GOT3 (cell line): ENCODE results near the gene APOL3.
"Not testable (repeated sequence)": the region's sequence is repeated elsewhere in the genome, so short reads cannot be mapped to it uniquely, and the experiment has no call there.

Experiments
- DNase-seq: peaks from one replicate; lab custom pipeline; 2025; ENCODE audit warnings: mixed read lengths; lab: John Stamatoyannopoulos, UW

APOL3 gene

DNA sequence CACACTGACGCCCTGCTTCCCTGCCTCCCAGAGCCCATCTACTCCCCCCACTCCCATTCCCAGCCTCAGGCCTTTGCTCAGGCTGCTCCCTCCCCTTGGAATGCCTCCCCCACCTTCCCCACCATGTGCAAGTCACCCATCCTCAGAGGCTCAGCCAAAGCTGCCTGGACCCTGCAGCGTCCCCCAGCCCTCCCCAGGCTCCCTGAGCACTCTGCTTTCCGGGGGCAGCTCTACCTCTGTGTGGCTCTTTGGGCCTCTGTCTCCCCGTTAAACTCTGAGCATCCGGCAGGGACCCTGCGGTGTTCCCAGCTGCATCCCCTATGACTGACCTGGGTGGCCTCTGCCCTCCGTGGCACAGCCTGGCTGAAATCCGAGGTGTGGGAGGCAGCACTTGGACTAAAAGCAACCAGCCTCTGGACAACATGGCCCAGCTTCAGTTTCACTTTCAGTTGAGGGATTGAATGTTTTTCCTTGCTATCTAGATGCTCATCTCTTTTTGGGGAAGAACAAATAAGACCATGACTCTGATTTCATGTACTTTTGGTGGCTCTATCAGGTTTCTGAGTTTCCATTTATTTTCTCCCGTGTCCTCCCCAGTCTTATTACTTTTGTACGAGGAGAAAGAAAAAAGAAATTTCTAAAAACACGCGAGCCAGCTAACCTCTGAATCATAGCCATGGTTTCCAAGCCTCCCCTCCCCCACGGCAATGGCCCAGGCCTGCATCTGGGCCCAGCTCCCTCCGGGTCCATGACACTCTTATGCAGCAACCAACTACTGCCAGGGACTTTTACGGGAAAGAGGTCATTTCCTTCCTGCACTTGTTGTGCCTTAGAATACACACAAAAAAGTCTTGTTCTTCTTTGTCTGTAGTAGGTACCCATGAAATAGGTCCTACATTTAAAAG lies 3.8 kb downstream of the APOL3 start:
- DNase-seq: no peak

GRCh38 chr22:36156119-36156514 lies 4.4 kb downstream of the APOL3 start:
- DNase-seq: no peak

DNA sequence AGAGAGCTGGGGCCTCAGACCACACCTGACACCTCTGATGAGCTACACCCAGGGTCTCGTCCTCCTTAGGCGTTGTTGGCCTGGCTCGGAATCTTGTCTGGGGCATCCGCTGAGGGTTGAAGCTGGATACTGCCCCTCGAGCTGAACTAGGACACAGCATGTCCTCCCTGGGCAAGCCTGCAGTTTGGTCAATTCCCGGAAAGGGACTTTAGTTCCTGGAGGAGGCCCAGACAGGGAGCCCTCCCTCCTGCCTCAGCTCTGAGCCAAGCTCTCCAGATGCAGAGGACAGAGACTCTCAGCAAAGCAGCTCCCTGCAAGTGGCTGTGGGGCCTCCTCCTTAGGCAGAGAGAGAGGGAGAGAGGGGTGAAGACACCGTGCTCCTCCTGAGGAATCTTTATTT lies 4.9 kb downstream of the APOL3 start:
- DNase-seq: no peak

DNA sequence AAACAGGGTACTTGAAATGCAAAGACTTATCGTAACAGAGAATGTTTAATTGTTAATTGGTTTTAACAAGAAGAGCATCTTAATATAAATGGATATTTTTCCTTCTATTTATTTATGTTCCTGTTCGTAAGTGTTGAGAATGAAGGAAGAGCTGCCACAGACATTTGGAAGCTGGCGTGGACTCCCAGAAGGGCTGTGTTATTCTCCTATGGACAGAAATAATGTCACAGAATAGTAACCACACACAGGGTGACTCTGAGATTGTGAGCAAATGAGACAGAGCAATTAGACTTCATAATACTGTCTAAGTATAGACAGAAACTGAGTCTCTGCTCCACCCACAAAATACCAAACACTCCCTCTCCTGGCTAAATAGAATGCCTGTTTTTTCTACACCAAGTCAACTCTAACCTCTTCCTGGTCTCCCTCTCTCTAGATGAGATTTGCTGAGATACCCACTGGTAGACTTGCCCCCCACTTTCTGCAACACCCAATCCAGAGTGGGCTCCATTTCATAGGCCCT lies 6.1 kb downstream of the APOL3 start:
- no peak for DNase-seq

- no peak for DNase-seq
Observed at GRCh38 chr22:36153501-36154422, 6.8 kb downstream of the APOL3 start.

DNA sequence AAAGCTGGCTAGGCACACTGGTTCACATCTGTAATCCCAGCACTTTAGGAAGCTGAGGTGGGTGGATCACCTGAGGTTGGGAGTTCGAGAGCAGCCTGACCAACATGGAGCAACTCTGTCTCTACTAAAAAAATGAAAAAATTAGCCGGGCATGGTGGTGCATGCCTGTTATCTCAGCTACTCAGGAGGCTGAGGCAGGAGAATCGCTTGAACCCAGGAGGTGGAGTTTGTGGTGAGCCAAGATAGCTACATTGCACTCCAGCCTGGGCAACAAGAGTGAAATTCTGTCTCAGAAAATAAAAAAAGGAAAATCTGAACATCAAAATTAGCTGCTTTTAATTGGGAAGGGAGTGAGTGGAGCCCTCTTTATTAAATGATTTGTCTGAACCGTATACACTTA lies 7.7 kb downstream of the APOL3 start:
- not testable (repeated sequence) for DNase-seq

- no peak for DNase-seq
Observed at GRCh38 chr22:36152088-36152487, 8.5 kb downstream of the APOL3 start.

GRCh38 chr22:36151006-36151595 lies 9.5 kb downstream of the APOL3 start:
- DNase-seq: no peak

DNA sequence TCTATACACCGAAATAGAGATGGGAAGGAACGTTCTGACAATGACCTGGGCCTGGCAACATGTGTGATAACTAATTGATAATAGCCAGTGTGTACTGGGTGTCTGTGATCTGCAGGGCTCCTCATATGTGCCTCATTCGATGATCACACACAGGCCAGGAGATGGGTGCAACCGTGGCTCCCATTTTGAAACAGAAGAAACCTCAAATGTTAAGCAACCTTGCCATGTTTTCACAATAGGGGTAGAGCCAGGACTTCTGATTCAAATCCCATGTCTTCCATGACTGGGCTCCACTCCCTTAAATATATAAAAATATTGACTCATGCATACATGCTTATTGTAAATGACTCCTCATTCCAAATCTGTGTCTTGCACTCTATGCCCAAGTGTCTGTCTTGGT lies 11.1 kb downstream of the APOL3 start:
- DNase-seq: no peak

DNA sequence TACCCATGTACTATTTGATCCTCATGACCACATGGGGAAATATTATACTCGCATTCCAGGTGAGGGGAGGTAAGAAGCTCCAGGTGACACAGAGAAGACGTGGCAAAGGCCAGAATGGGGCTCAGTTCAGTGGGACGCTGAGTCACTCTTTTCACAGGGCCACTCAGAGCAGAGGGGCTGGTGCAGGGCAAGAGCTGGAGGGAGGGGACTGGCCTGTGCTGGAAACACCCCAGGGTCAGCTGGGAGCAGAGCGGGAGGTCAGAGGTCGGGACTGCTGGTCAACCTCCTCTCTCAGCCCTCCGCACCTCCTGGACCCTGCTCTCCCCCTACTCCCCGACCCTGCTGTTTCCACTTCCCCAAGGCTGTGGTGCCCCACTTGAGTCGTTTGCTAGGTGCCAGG lies 12.1 kb downstream of the APOL3 start:
- DNase-seq: no peak

DNA sequence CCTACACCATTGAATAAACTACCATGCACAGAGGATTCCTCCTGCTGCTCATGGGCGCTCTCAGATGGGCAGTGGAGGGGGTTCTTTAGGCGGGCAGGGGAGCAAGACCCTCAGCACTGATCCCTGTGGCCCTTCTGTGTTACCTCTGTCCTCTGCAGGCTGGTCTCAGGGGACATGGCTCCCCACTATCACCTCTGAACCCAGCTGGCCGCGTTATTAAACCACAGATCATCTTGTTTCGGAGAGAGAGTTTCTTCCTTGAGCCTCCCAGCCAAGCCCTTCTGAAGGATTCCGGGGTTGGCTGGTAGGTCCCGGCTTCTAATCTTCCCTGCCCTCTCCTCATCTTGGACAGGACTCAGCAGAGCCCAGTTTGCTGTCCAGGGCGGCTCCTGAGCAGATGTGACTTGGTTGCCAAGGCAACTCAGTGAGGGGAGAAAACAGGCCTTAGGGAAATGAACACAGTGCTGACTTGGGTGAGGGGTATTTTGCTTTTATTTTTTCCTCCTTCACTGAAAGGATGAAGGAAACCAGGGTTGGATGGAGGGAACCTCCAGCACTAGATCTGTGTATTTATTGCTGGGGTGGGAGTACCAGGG lies 13.3 kb downstream of the APOL3 start:
- no peak for DNase-seq

DNA sequence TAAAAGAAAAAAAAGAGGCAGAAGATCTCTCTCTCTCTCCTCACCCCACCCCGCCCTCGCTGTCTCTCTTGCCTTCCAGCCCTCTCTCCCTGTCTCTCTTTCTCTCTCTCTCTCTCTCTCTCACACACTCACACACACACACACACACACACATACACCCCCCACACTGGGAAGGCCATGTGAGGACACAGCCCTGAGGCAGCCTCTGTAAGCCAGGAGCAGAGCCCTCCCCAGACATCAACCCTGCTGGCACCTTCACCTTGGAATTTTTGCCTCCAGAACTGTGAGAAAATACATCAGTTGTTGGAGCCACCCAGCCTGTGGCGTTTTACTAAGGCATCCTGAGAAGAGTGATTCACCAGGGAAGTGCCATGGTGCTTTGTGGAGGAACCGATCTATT lies 14.7 kb downstream of the APOL3 start:
- DNase-seq: no peak

DNA sequence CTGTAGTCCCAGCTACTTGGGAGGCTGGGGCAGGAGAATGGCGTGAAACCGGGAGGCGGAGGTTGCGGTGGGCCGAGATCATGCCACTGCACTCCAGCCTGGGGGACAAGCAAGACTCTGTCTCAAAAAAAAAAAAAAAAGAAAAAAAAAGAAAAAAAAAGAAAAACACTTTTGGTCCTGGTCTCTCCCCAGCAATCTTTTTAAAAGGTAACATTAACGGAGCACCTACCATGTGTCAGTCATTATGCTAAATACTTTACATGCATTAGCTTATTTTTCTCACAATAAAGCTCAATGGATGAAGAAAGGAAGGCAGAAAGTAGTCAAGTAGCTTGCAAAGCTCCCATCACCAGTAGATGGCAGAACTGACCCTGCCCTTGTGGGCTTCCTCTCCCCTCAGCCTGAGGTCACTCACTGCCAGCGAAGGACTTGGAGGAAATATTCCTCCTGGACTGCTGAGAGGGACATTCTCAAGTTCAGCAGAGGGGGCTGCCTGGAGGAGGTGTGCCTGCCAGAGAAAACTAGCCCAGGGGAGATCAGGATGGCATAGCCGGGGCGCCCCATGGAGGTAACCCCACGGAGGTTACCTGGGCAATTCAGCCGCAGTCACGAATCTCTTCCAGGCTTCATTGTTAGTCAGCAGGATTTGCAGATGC lies 15.5 kb downstream of the APOL3 start:
- DNase-seq: no peak

- DNase-seq: no peak
Observed at GRCh38 chr22:36143956-36144355, 16.6 kb downstream of the APOL3 start.

DNA sequence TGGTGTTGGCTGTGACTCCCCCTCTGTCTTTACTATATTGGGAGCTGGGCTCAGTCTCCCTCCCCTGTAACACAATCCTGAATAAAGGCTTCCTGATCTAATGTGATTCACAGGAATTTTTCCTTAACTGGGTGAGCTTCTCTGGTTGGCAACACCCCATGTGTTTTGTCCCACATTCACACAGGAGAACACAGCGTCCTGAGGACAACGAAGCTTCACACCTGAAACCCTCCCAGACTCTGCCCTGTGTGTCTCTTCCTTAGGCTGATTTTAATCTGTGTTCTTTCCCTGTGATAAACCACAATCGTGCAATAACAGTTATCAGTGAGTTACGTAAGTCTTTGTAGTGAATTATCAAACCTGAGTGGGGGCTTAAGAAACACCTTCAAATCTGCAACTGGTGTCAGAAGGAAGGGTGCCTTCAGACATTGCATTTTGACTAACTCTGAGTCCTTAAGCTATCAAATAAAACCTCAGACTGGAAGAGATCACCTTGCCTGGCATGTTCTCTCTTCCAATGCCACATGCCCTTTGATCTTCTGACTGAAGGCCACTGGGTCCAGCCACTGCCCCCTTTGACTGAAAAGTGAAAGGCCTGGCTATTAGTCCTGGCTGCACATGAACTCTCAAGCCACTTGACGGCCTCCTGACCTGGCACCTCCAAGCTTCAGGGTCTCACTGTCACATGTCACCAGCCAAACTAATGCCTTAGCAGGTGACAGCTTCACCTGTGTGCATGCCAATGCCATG lies 17.3 kb downstream of the APOL3 start:
- DNase-seq: no peak

- DNase-seq: no peak
Observed at GRCh38 chr22:36141481-36141880, 19.1 kb downstream of the APOL3 start.

- DNase-seq: not testable (repeated sequence)
Observed at GRCh38 chr22:36138709-36139108, 21.8 kb downstream of the APOL3 start.

DNA sequence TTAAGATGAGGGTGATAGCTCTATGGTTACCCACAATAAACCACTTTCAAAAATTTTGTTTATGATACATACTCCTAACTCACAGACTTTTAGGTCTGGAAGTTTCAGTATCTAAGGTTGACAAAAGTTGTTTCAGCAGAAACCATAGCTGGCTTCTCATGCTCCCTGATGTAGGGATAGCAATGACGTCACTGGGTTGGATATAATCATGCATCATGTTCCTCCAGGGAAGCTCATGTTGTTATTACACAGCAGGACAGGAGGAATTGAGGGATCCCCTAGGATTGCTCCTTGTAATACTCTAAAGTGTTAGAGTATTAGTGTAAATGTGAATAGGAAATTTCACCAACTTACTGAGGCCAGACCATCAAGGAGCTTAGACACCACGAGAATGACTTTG lies 23.6 kb downstream of the APOL3 start:
- DNase-seq: no peak

DNA sequence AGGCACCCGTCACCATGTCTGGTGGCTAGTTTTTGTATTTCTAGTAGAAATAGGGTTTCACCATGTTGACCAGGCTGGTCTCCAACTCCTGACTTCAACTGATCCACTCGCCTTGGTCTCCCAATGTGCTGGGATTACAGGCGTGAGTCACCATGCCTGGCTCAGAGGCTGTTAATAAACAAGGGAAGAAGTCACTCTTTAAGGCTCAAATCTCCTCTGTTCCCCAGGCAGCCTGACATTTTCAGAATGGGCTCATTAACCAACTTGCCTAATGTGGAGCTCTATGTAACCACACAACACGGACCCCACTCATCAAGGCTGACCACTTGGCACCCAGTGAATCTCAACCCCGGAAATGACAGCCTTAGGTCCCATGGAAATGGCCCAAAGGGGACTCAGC lies 24.1 kb downstream of the APOL3 start:
- no peak for DNase-seq

DNA sequence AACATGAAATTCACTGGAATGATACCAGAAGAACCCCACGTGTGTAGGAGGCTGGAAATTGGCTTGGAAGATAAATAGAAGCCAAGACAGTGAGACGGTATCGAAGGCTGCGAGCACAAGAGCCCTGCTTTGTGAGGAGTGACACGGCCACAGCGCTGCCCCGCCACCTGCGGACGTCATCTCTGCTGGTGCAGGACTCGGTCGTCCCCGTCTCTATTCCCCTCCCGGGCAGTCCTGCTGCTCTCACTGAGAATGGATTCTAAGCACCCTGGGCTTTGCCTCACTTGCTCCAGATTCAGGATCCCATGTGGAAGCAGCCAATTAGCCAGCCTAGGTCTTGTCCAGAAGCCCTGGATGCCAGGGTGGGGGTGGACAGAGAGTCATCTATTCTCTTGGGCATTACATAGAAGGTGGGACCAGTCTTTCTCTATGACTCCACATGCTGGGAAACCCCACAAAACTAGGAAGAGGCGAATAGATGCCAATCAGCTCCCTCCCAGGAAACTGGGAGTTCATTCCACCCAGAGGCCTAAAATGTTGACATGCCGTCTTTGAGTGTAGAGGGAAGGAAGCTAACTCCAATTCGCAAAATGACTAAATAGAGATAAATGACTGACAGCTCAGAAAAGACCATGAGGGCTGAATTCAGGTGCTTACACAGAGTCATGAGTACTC lies 25.1 kb downstream of the APOL3 start:
- no peak for DNase-seq
